Epithelial cell of esophagus (primary cell): ENCODE results near the gene MAMDC2.

Experiments used
- DNase-seq: peaks from one replicate; pipeline ENCODE4 v3.0.0; 2010; ENCODE audit warnings: low read depth
- H3K4me3 ChIP-seq: 2 replicates; pipeline ENCODE4 v1.5.1; 2011; ENCODE audit warnings: mild to moderate bottlenecking, low read length, control low read depth
- CTCF ChIP-seq: IDR thresholded peaks from 2 replicates; pipeline ENCODE4 v1.5.1; 2011; ENCODE audit warnings: low read depth, mild to moderate bottlenecking, low read length, control low read depth, inconsistent platforms; ENCODE audit not compliant: insufficient read depth; ENCODE audit errors: missing control alignments

Gene MAMDC2

DNA sequence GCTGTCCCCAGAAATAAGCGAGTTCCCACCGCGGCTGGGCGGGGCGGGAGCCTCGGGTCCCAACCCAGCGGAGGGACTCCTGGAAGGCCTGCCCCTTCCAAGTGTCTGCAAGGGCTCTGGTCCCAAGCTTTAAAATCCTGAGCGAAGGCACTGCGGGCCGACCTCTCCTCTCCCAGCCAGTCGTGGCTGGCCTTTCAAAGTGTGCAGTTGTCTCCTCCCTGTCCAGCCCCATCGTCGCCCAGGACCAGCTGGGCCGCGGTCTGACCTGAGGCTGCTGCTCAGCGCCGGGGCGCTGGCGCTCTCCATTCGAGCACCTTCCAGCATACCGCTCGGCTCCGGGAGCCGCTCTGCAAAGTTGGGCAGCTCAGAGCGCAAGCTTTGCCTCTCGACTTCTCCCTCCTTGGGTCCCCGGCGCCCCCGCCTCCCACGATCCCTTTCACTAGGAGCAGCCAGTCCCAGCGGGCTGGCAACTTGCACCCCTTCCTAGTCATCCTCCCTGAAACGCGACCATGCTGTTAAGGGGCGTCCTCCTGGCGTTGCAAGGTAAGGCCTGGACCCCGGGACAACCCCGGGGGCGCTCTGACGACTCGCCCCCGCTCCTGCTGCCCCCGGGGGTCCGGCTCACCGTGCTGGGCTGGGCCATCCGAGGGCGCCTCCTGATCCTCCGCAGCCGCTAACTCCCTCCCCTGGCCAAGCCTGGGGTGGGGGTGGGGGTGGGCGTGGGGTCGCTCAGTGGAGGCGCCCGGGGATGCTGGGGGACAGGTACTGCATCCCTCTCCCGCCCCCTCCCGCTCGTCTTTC lies at the start of gene MAMDC2:
Gene MAMDC2, plus strand, starts transcription at position 160 of the 801 bp plus-strand sequence. Its CDS starts 350 bp downstream, at position 510.
- TF ChIP-seq CTCF, result no peak
- H3K4me3 ChIP-seq, result peak within 1 kb of the TSS; percentile 43
- DNase-seq, result peak; percentile 39

DNA sequence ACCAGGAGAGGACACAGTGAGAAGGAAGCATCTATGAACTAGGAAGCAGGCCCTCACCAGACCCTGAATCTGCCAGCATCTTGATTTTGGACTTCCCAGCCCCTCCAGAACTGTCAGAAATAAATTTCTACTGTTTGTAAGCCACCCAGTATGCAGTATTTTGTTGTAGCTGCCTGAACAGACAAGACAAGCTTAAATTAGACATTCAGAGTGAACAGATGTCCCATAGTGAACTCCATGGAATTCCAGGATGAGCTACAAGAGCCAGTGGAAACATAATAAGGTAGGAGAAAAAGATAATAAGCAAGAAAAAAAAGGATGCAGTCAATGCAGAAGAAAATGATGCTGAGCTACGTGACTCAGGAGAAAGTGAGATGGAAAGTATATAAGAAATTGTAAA lies 47.8 kb upstream of the MAMDC2 start:
- DNase-seq, result no peak
- H3K4me3 ChIP-seq, result no peak overlapping the region
- TF ChIP-seq CTCF, result no peak

- H3K4me3 ChIP-seq, result no peak overlapping the region
- no peak for DNase-seq
- TF ChIP-seq CTCF, result no peak
Observed at GRCh38 chr9:69996967-69997366, 46.7 kb upstream of the MAMDC2 start.

DNA sequence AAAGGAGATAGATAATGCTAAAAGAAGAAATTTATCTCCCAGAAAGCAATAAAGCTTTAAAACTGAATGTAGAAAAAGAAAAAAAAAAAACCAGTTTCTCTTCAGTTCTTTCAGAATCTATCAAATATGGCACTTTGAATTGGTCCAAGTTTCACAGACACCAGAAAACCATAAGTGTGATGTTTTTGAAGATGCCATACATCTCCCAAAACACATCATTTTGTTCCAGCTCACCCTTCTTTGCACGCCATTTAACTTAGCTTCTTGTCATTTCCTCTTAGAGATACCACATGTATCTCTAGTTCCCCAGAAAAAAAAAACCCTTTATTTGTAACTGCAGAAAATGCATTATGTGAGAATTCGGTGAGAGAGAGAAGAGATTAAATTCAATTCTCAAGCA lies 46.1 kb upstream of the MAMDC2 start:
- no peak for DNase-seq
- no peak for TF ChIP-seq CTCF
- H3K4me3 ChIP-seq, result no peak overlapping the region

GRCh38 chr9:69999315-69999714 lies 44.3 kb upstream of the MAMDC2 start:
- DNase-seq, result no peak
- no peak for TF ChIP-seq CTCF
- H3K4me3 ChIP-seq, result no peak overlapping the region

- no peak overlapping the region for H3K4me3 ChIP-seq
- TF ChIP-seq CTCF, result no peak
- DNase-seq, result no peak
Observed at GRCh38 chr9:70000469-70000868, 43.2 kb upstream of the MAMDC2 start.
